GM21367 (cell line): ENCODE results near the gene PHC2.

Source experiments
- ATAC-seq: cut with Tn5 transposase; IDR thresholded peaks from one replicate; pipeline ENCODE4 v1.9.1; 2021; ENCODE audit not compliant: unreplicated experiment

The PHC2 gene

GRCh38 chr1:33455539-33456501 is 24.9 kb upstream of the PHC2 start:
- ATAC-seq = no peak

- ATAC-seq = no peak
Measured at GRCh38 chr1:33454646-33455282, 23.9 kb upstream of the PHC2 start.

GRCh38 chr1:33446590-33446989 is 15.7 kb upstream of the PHC2 start:
- ATAC-seq = no peak

- no peak for ATAC-seq
Measured at GRCh38 chr1:33445108-33445507, 14.2 kb upstream of the PHC2 start.

- ATAC-seq = no peak
Measured at GRCh38 chr1:33443705-33444180, 12.8 kb upstream of the PHC2 start.

GRCh38 chr1:33443080-33443704 is 12.3 kb upstream of the PHC2 start:
- no peak for ATAC-seq

GRCh38 chr1:33442141-33442540 is 11.2 kb upstream of the PHC2 start:
- no peak for ATAC-seq

GRCh38 chr1:33441088-33441745 is 10.3 kb upstream of the PHC2 start:
- no peak for ATAC-seq

GRCh38 chr1:33439662-33440061 is 8.8 kb upstream of the PHC2 start:
- ATAC-seq = no peak

GRCh38 chr1:33438364-33439160 is 7.7 kb upstream of the PHC2 start:
- no peak for ATAC-seq

- no peak for ATAC-seq
Measured at GRCh38 chr1:33436557-33437285, 5.8 kb upstream of the PHC2 start.

GRCh38 chr1:33435096-33435820 is 4.4 kb upstream of the PHC2 start:
- ATAC-seq = no peak

GRCh38 chr1:33434363-33434750 is 3.5 kb upstream of the PHC2 start:
- ATAC-seq = no peak

- no peak for ATAC-seq
Measured at GRCh38 chr1:33433509-33434362, 2.8 kb upstream of the PHC2 start.

GRCh38 chr1:33429856-33430691 is 821 bp downstream of the PHC2 start:
- ATAC-seq = no peak

GRCh38 chr1:33429332-33429731 is 1.6 kb downstream of the PHC2 start:
- no peak for ATAC-seq

GRCh38 chr1:33428661-33429060 is 2.2 kb downstream of the PHC2 start:
- no peak for ATAC-seq
